AML-193 (cell line): ENCODE measurements around the gene CENPF.

ENCODE experiments used
- DNase-seq, 2 experiments: peaks; one replicate each; lab custom pipeline; 2025; lab: John Stamatoyannopoulos, UW

CENPF gene

DNA sequence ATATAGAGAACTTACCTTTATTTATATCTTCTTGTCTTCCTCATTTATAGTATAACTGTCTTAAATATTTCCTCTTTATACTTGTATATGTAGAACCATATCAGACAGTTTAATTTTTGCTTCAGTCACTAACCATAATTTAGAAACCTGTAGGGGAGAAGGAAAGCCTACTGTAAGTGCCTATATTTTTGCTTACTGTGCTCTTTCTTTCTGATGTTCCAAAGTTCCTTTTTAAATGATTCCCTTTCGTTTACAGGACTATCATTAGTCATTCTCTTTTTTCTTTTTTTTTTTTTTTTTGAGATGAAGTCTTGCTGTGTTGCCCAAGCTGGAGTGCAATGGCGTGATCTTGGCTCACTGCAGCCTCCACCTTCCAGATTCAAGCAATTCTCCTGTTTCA is 109.7 kb downstream of the CENPF start:
- DNase-seq = no peak
